ENCODE data around the gene UBE2E1.
"Not testable (repeated sequence)": the region's sequence is repeated elsewhere in the genome, so short reads cannot be mapped to it uniquely, and the experiment has no call there.

GRCh38 chr3:23912335-23912734, 106.6 kb downstream of the UBE2E1 start:
- not testable (repeated sequence) for TF ChIP-seq LEF1 (IDR thresholded peaks at IDR 0.05; ENCODE audit: borderline replicate concordance); ELF4 (IDR thresholded peaks at IDR 0.05); HDGF (IDR thresholded peaks at IDR 0.05; ENCODE audit: borderline replicate concordance); TARDBP (IDR thresholded peaks at IDR 0.05); BHLHE40 (IDR thresholded peaks at IDR 0.05; ENCODE audit: borderline replicate concordance); FOXM1 (IDR thresholded peaks at IDR 0.05; ENCODE audit: borderline replicate concordance); SP1 (IDR thresholded peaks at IDR 0.05)
